COLO668 (cell line): ENCODE measurements around the gene STBD1.
A peak's percentile ranks its signal among the peaks of the same experiment; 100 is the strongest.
"Not testable (repeated sequence)": the region's sequence is repeated elsewhere in the genome, so short reads cannot be mapped to it uniquely, and the experiment has no call there.

Source experiments
- DNase-seq: peaks from one replicate; lab custom pipeline; 2025; ENCODE audit not compliant: unreplicated experiment; lab: John Stamatoyannopoulos, UW

The STBD1 gene

GRCh38 chr4:76315267-76315918 is 8.9 kb downstream of the STBD1 start:
- no peak for DNase-seq

GRCh38 chr4:76316131-76316530 is 9.6 kb downstream of the STBD1 start:
- no peak for DNase-seq

GRCh38 chr4:76322236-76322635 is 15.7 kb downstream of the STBD1 start:
- no peak for DNase-seq

GRCh38 chr4:76325072-76325471 is 18.5 kb downstream of the STBD1 start:
- DNase-seq = no peak

- DNase-seq = no peak
Observed at GRCh38 chr4:76326515-76326914, 20.0 kb downstream of the STBD1 start.

GRCh38 chr4:76334885-76335284 is 28.4 kb downstream of the STBD1 start:
- no peak for DNase-seq

- DNase-seq = peak; percentile 35
Observed at GRCh38 chr4:76339364-76339763, 32.8 kb downstream of the STBD1 start.

GRCh38 chr4:76341063-76341462 is 34.5 kb downstream of the STBD1 start:
- DNase-seq = no peak

GRCh38 chr4:76342191-76342590 is 35.7 kb downstream of the STBD1 start:
- DNase-seq = no peak

- no peak for DNase-seq
Observed at GRCh38 chr4:76342803-76343202, 36.3 kb downstream of the STBD1 start.

- no peak for DNase-seq
Observed at GRCh38 chr4:76354517-76355473, 48.3 kb downstream of the STBD1 start.

- DNase-seq = no peak
Observed at GRCh38 chr4:76357981-76358380, 51.4 kb downstream of the STBD1 start.

GRCh38 chr4:76359881-76360466 is 53.4 kb downstream of the STBD1 start:
- DNase-seq = not testable (repeated sequence)
